K562 (cell line): Measurements from ENCODE around the gene NR6A1. TPM values are rescaled to one million over a fixed set of nuclear protein-coding genes. Genes with fewer than 3 reads are reported as not detected.

ENCODE experiments used
- ATAC-seq: fragments of 200-7000 bp; cut with Tn5 transposase; 3 replicates; pipeline ENCODE4 v1.9.1; 2020; ENCODE audit warnings: moderate library complexity
- BruUV-seq: library from RNA; stranded (reverse); fragments of 400-500 nt; replicated peaks from 2 replicates; lab custom pipeline; 2021; lab: Mats Ljungman, UMichigan
- CTCF ChIA-PET: fragments of 300-600 bp; formaldehyde crosslinking; extraction: SDS; loops from one replicate; lab custom pipeline; 2021; ENCODE audit warnings: low intra/inter-chr PET ratio; lab: Yijun Ruan, JAX
- POLR2A ChIA-PET: fragments of 300-600, 350-650 bp; sonication (Branson Sonifier 250); formaldehyde crosslinking; extraction: SDS; loops from one replicate; lab custom pipeline; 2021; ENCODE audit warnings: antibody characterized with exemption, inconsistent platforms; lab: Yijun Ruan, JAX
- DNase-seq, 4 experiments: peaks; one replicate each; pipeline versions ENCODE4 v3.0.0 to v3.0.0-alpha.2; 2011 to 2018; ENCODE audit warnings: low spot score in 3 of 4, mixed read lengths in 3 of 4; ENCODE audit errors: extremely low read depth in 1 of 4
- FAIRE-seq: peaks from 2 replicates; lab custom pipeline; 2011; peaks lifted over from hg19 to GRCh38; lab: Jason Lieb, UNC
- H2AFZ ChIP-seq: 2 replicates; pipeline ENCODE4 v1.6.0; 2011; ENCODE audit warnings: low read depth, low read length, control low read depth, inconsistent platforms
- H3K27ac ChIP-seq: fragments of 200-600 bp; 3 replicates; pipeline ENCODE4 v1.8.0; 2011; ENCODE audit warnings: low read depth, mild to moderate bottlenecking, control low read depth, inconsistent platforms, low read length, moderate library complexity, mixed read lengths; ENCODE audit errors: extremely low read depth
- H3K27me3 ChIP-seq, 2 experiments: fragments of 300-600 bp in 1 of 2; 2 replicates in 1 of 2; 3 replicates in 1 of 2; pipeline versions ENCODE4 v1.6.0 to v1.8.0; 2011; ENCODE audit warnings: inconsistent platforms in 2 of 2, low read length in 2 of 2, mild to moderate bottlenecking in 1 of 2, mixed read lengths in 1 of 2, moderate library complexity in 1 of 2; ENCODE audit not compliant: control insufficient read depth in 2 of 2, insufficient read depth in 2 of 2
- H3K36me3 ChIP-seq: fragments of 300-600 bp; 3 replicates; pipeline ENCODE4 v1.8.0; 2011; ENCODE audit warnings: mild to moderate bottlenecking, low read length, inconsistent platforms; ENCODE audit not compliant: control insufficient read depth, insufficient read depth
- H3K4me1 ChIP-seq, 2 experiments: fragments of 200-600 bp in 1 of 2; replicated peaks in 1 of 2; 2 replicates in 1 of 2; 3 replicates in 1 of 2; pipeline versions ENCODE4 v1.5.1 to v1.8.0; 2011; ENCODE audit warnings: inconsistent platforms in 2 of 2, low read length in 2 of 2, mild to moderate bottlenecking in 1 of 2, mixed read lengths in 1 of 2, moderate library complexity in 1 of 2; ENCODE audit not compliant: control insufficient read depth in 2 of 2, insufficient read depth in 2 of 2
- H3K4me2 ChIP-seq: 2 replicates; pipeline ENCODE4 v1.6.1; 2011; ENCODE audit warnings: low read length, control low read depth, inconsistent platforms, mixed read lengths; ENCODE audit not compliant: insufficient read depth
- H3K4me3 ChIP-seq: fragments of 200-600 bp; sonication (generic), shearing (Covaris generic); 2 replicates; pipeline ENCODE4 v1.5.1; 2016; ENCODE audit warnings: control low read depth, inconsistent platforms
- H3K79me2 ChIP-seq: fragments of 200-600 bp; 3 replicates; pipeline ENCODE4 v1.8.0; 2011; ENCODE audit warnings: low read length, inconsistent platforms; ENCODE audit not compliant: control insufficient read depth, insufficient read depth
- H3K9ac ChIP-seq, 2 experiments: 2 replicates each; pipeline versions ENCODE4 v1.6.0 to v1.6.1; 2011; ENCODE audit warnings: low read depth in 2 of 2, low read length in 2 of 2, control low read depth in 1 of 2, inconsistent platforms in 1 of 2, mild to moderate bottlenecking in 1 of 2, mixed read lengths in 1 of 2; ENCODE audit not compliant: insufficient read depth in 1 of 2
- H3K9me1 ChIP-seq: one replicate; pipeline ENCODE4 v1.6.0; 2011; ENCODE audit warnings: inconsistent platforms, mild to moderate bottlenecking, low read length, moderate library complexity; ENCODE audit not compliant: control insufficient read depth, insufficient read depth
- H3K9me3 ChIP-seq: replicated peaks from 2 replicates; pipeline ENCODE4 v1.5.1; 2011; ENCODE audit warnings: low read depth, low read length, inconsistent platforms; ENCODE audit not compliant: control insufficient read depth, insufficient read depth
- H4K20me1 ChIP-seq: replicated peaks from 2 replicates; pipeline ENCODE4 v1.6.1; 2011; ENCODE audit warnings: low read length, inconsistent platforms, mixed read lengths; ENCODE audit not compliant: control insufficient read depth, insufficient read depth
- CREM ChIP-seq: IDR thresholded peaks from 2 replicates; pipeline ENCODE4 v1.6.1; 2014; ENCODE audit warnings: antibody characterized with exemption, low read depth
- CTCF ChIP-seq, 3 experiments: IDR thresholded peaks in 2 of 3; conservative IDR thresholded peaks in 1 of 3; 2 replicates each; pipeline ENCODE4 v1.5.1; 2011 to 2012; ENCODE audit warnings: low read length in 3 of 3, mild to moderate bottlenecking in 3 of 3, control low read depth in 2 of 3, improper control_type of control experiment in 1 of 3, inconsistent platforms in 1 of 3, low read depth in 1 of 3, mixed read lengths in 1 of 3, moderate library complexity in 1 of 3; ENCODE audit not compliant: insufficient read depth in 2 of 3
- RAD21 ChIP-seq, 2 experiments: fragments of 250-450 bp in 1 of 2; fragments of 450-650 bp in 1 of 2; sonication (Bioruptor Pico) in 1 of 2; formaldehyde crosslinking in 1 of 2; IDR thresholded peaks in 1 of 2; conservative IDR thresholded peaks in 1 of 2; 2 replicates each; pipeline versions ENCODE4 v1.4.0 to v1.8.0; 2020 to 2022; ENCODE audit warnings: mild to moderate bottlenecking in 2 of 2, moderate library complexity in 1 of 2
- YBX1 ChIP-seq: fragments of 450-650 bp; IDR thresholded peaks from 2 replicates; pipeline ENCODE4 v1.7.1; 2016; ENCODE audit warnings: mild to moderate bottlenecking
- WGBS: fragments of 100-300 bp; shearing (Covaris generic); methylation state at CpG from one replicate; pipeline ENCODE4 v1.1.6; 2016; ENCODE audit warnings: low coverage, mixed read lengths; ENCODE audit not compliant: insufficient coverage; ENCODE audit errors: missing lambda C conversion rate; 5-methylcytosine and 5-hydroxymethylcytosine counted together
- in situ Hi-C: fragments of 300-500 bp; cut with MboI; formaldehyde crosslinking; loops from 4 replicates; pipeline ENCODE4 v1.15.0; 2018; ENCODE audit warnings: inconsistent platforms, mixed read lengths
- intact Hi-C: fragments of 100-400 bp; cut with micrococcal nuclease; formaldehyde crosslinking; loops from 2 replicates; pipeline ENCODE4 v1.14.2; 2022
- polyA plus RNA-seq, 8 experiments: library from polyadenylated mRNA; depleted of rRNA in 4 of 8; stranded (reverse) in 5 of 8; unstranded in 3 of 8; fragments of >200 nt; fragmentation: Nextera tagmentation in 2 of 8; fragmentation: Illumina TruSeq in 1 of 8; extraction: Ambion mirVana in 2 of 8; extraction: Trizol in 1 of 8; gene quantifications; 2 replicates each; pipeline versions ENCODE4 v1.2.1 to v1.2.3, GENCODE V29; 2011 to 2014; ENCODE audit warnings: inconsistent platforms in 1 of 8, missing spikeins in 1 of 8
- total RNA-seq, 7 experiments: library from RNA; depleted of rRNA in 6 of 7; stranded (reverse); fragments of >200 nt in 6 of 7; fragmentation: Illumina TruSeq in 2 of 7; extraction: Trizol in 2 of 7; gene quantifications; 2 replicates each; pipeline versions ENCODE4 v1.2.1 to v1.2.3, GENCODE V29; 2011 to 2021; ENCODE audit warnings: low replicate concordance in 1 of 7

NR6A1 gene
- total and polyA plus RNA-seq, 9 of the 15 experiments (the other 6 are each of a cell fraction or from before 2014, with no cell fraction given), result 9.7 to 55.4 (median 28.3) TPM

- 65% methylated on average over 5 of the region's 6 CpGs for WGBS
- Histone ChIP-seq H3K4me3 (no peak overlapping the region), H3K79me2 (no peaks in the 10 kb centered on the region), H3K27me3 (no peaks in the 10 kb centered on the region), H3K36me3 (no peaks in the 10 kb centered on the region), H3K27ac (peak overlapping the region; percentile 42), H3K9me3 (no peaks in the 10 kb centered on the region), H3K9ac (peak overlapping the region; percentile 41 to 87; a peak in 2 of 4 replicates), H3K4me1 (peaks cover 30 to 47% of the 10 kb centered on the region in 2 experiments), H4K20me1 (no peaks in the 10 kb centered on the region), H2AFZ (peak overlapping the region; percentile 96), H3K4me2 (no peak overlapping the region; the same call in 1 of the 2 replicates), H3K9me1 (no peaks in the 10 kb centered on the region)
- intact Hi-C loops, result no loop called here
- FAIRE-seq (peak; percentile 55), DNase-seq (peak; percentile 51 to 66 (median 57)), ATAC-seq (peak; percentile 64)
- in situ Hi-C loops, result no loop called here
- TF ChIP-seq CREM, result no peak
- peak; percentile 33 to 46 (median 41); a peak in 4 of 6 replicates for TF ChIP-seq CTCF (IDR thresholded peaks at IDR 0.05 in 2 of 3, conservative IDR thresholded peaks at IDR 0.05 in 1 of 3; ENCODE audit: insufficient read depth in 2 of 3, low read depth in 1 of 3, low read length in 3 of 3)
- TF ChIP-seq YBX1, result no peak
- peak in 1 of 2 experiments; percentile 42; a peak in 1 of 4 replicates for TF ChIP-seq RAD21 (CRISPR knock-in tag; conservative IDR thresholded peaks at IDR 0.05 in 1 of 2, IDR thresholded peaks at IDR 0.05 in 1 of 2)
- ChIA-PET CTCF (interaction anchor here (0.9 kb wide), 1 partner anchor 201 kb away, joined by 3 read pairs; no protein-coding TSS in a partner anchor), POLR2A (interaction anchor here (0.6 to 1.0 kb wide), 4 partner anchors 13 to 982 kb away, joined by 3 read pairs; no protein-coding TSS in a partner anchor)
- no TSS peak for BruUV-seq
Measured at GRCh38 chr9:124511426-124511840, 259.7 kb downstream of the NR6A1 start.
